IMR-90 (cell line): Measurements from ENCODE around the gene CLEC4A. TPM values are rescaled to one million over a fixed set of nuclear protein-coding genes. Genes with fewer than 3 reads are reported as not detected.

Experiments used
- ATAC-seq: fragments of 200-7000 bp; cut with Tn5 transposase; 2 replicates; pipeline ENCODE4 v1.9.1; 2020; ENCODE audit warnings: low read depth, mild to moderate bottlenecking, moderate library complexity
- BruUV-seq: library from RNA; stranded (reverse); fragments of 400-500 nt; replicated peaks from 2 replicates; lab custom pipeline; 2021; lab: Mats Ljungman, UMichigan
- CTCF ChIA-PET: fragments of 300-600 bp; formaldehyde crosslinking; extraction: SDS; loops from one replicate; lab custom pipeline; 2021; ENCODE audit warnings: antibody characterized with exemption; lab: Yijun Ruan, JAX
- POLR2A ChIA-PET: fragments of 300-600 bp; sonication (Branson Sonifier 250); formaldehyde crosslinking; loops from one replicate; lab custom pipeline; 2022; ENCODE audit warnings: antibody characterized with exemption; ENCODE audit not compliant: unreplicated experiment; lab: Charles Lee
- DNase-seq: peaks from one replicate; pipeline ENCODE4 v3.0.0; 2013
- H2AFZ ChIP-seq: replicated peaks from 2 replicates; pipeline ENCODE3; 2013; ENCODE audit warnings: low read length, mild to moderate bottlenecking; ENCODE audit not compliant: poor library complexity
- H2AK5ac ChIP-seq: 2 replicates; pipeline ENCODE4 v1.6.1; 2013; ENCODE audit warnings: low read depth, low read length, inconsistent platforms
- H2AK9ac ChIP-seq: replicated peaks from 2 replicates; pipeline ENCODE3; 2013; ENCODE audit warnings: mild to moderate bottlenecking, low read depth, low read length, moderate library complexity; ENCODE audit not compliant: poor library complexity
- H2BK120ac ChIP-seq: 2 replicates; pipeline ENCODE4 v1.6.1; 2013; ENCODE audit warnings: low read depth, low read length, inconsistent platforms
- H2BK15ac ChIP-seq: 3 replicates; pipeline ENCODE4 v1.6.1; 2013; ENCODE audit warnings: low read depth, low read length, inconsistent platforms
- H2BK20ac ChIP-seq: 2 replicates; pipeline ENCODE4 v1.6.1; 2013; ENCODE audit warnings: low read depth, mild to moderate bottlenecking, inconsistent platforms, low read length, moderate library complexity
- H2BK5ac ChIP-seq: 2 replicates; pipeline ENCODE4 v1.6.1; 2013; ENCODE audit warnings: mild to moderate bottlenecking, low read depth, low read length, inconsistent platforms; ENCODE audit not compliant: poor library complexity, severe bottlenecking
- H3K14ac ChIP-seq: replicated peaks from 2 replicates; pipeline ENCODE4 v1.6.1; 2013; ENCODE audit warnings: low read depth, low read length, inconsistent platforms
- H3K18ac ChIP-seq: 2 replicates; pipeline ENCODE4 v1.6.1; 2013; ENCODE audit warnings: low read depth, low read length, control low read depth
- H3K23ac ChIP-seq: 2 replicates; pipeline ENCODE4 v1.6.1; 2013; ENCODE audit warnings: low read depth, low read length, inconsistent platforms
- H3K27ac ChIP-seq: 2 replicates; pipeline ENCODE4 v1.5.1; 2013; ENCODE audit warnings: mild to moderate bottlenecking, control low read depth, low read length; ENCODE audit not compliant: insufficient read depth
- H3K27me3 ChIP-seq: 2 replicates; pipeline ENCODE4 v1.6.1; 2013; ENCODE audit warnings: low read length; ENCODE audit not compliant: control insufficient read depth, insufficient read depth
- H3K36me3 ChIP-seq: 2 replicates; pipeline ENCODE4 v1.6.1; 2013; ENCODE audit warnings: low read length, mixed read lengths; ENCODE audit not compliant: control insufficient read depth, insufficient read depth
- H3K4ac ChIP-seq: 2 replicates; pipeline ENCODE4 v1.6.1; 2013; ENCODE audit warnings: low read depth, low read length, inconsistent platforms
- H3K4me1 ChIP-seq: 2 replicates; pipeline ENCODE4 v1.6.1; 2013; ENCODE audit warnings: low read length, mixed read lengths; ENCODE audit not compliant: control insufficient read depth, insufficient read depth
- H3K4me2 ChIP-seq: 2 replicates; pipeline ENCODE4 v1.6.1; 2013; ENCODE audit warnings: low read depth, mild to moderate bottlenecking, control low read depth, low read length, moderate library complexity
- H3K4me3 ChIP-seq: 2 replicates; pipeline ENCODE4 v1.5.1; 2013; ENCODE audit warnings: low read depth, mild to moderate bottlenecking, control low read depth, low read length, moderate library complexity; ENCODE audit not compliant: insufficient read depth
- H3K56ac ChIP-seq: 2 replicates; pipeline ENCODE4 v1.6.1; 2013; ENCODE audit warnings: low read length, inconsistent platforms; ENCODE audit not compliant: insufficient read depth; ENCODE audit errors: extremely low read depth
- H3K79me1 ChIP-seq, 2 experiments: 2 replicates each; pipeline ENCODE4 v1.6.1; 2013; ENCODE audit warnings: low read length in 2 of 2, inconsistent platforms in 1 of 2, low read depth in 1 of 2
- H3K9ac ChIP-seq: 2 replicates; pipeline ENCODE4 v1.6.1; 2013; ENCODE audit warnings: low read depth, low read length, control low read depth
- H3K9me1 ChIP-seq: 2 replicates; pipeline ENCODE4 v1.6.1; 2013; ENCODE audit warnings: low read length, inconsistent platforms; ENCODE audit not compliant: insufficient read depth
- H3K9me3 ChIP-seq: 2 replicates; pipeline ENCODE4 v1.6.1; 2013; ENCODE audit warnings: low read length; ENCODE audit not compliant: control insufficient read depth, insufficient read depth
- H4K20me1 ChIP-seq: 2 replicates; pipeline ENCODE4 v1.6.1; 2013; ENCODE audit warnings: low read length, inconsistent platforms; ENCODE audit not compliant: insufficient read depth
- H4K5ac ChIP-seq: 2 replicates; pipeline ENCODE4 v1.6.1; 2013; ENCODE audit warnings: mild to moderate bottlenecking, low read depth, low read length, control low read depth
- H4K8ac ChIP-seq, 2 experiments: 2 replicates each; pipeline ENCODE4 v1.6.1; 2013; ENCODE audit warnings: low read depth in 2 of 2, low read length in 2 of 2, control low read depth in 1 of 2, inconsistent platforms in 1 of 2
- H4K91ac ChIP-seq: 2 replicates; pipeline ENCODE4 v1.6.1; 2013; ENCODE audit warnings: low read depth, low read length, inconsistent platforms; ENCODE audit not compliant: insufficient read depth
- BHLHE40 ChIP-seq: fragments of 150-350 bp; IDR thresholded peaks from 2 replicates; pipeline ENCODE4 v1.6.1; 2016; ENCODE audit warnings: mild to moderate bottlenecking, low read depth, low read length
- CEBPB ChIP-seq: IDR thresholded peaks from 2 replicates; pipeline ENCODE4 v1.6.1; 2012; ENCODE audit warnings: low read depth, low read length, improper control_type of control experiment
- CHD1 ChIP-seq: IDR thresholded peaks from 2 replicates; pipeline ENCODE4 v1.6.1; 2012; ENCODE audit warnings: low read depth, low read length, improper control_type of control experiment
- FOS ChIP-seq: fragments of 150-350 bp; IDR thresholded peaks from 2 replicates; pipeline ENCODE4 v1.6.1; 2016; ENCODE audit warnings: low read depth, low read length
- MAFK ChIP-seq: IDR thresholded peaks from 2 replicates; pipeline ENCODE4 v1.6.1; 2012; ENCODE audit warnings: low read depth, low read length, improper control_type of control experiment
- MAZ ChIP-seq: IDR thresholded peaks from 2 replicates; pipeline ENCODE4 v1.6.1; 2012; ENCODE audit warnings: low read depth, mild to moderate bottlenecking, low read length, improper control_type of control experiment, moderate library complexity, borderline replicate concordance
- MXI1 ChIP-seq: IDR thresholded peaks from 2 replicates; pipeline ENCODE4 v1.6.1; 2012; ENCODE audit warnings: low read depth, mild to moderate bottlenecking, low read length, moderate library complexity, borderline replicate concordance
- NFE2L2 ChIP-seq: fragments of 150-350 bp; IDR thresholded peaks from 2 replicates; pipeline ENCODE4 v1.6.1; 2016; ENCODE audit warnings: low read depth, mild to moderate bottlenecking, low read length
- POLR2A ChIP-seq: IDR thresholded peaks from 2 replicates; pipeline ENCODE4 v1.6.1; 2012; ENCODE audit warnings: mild to moderate bottlenecking, low read depth, low read length
- RAD21 ChIP-seq: IDR thresholded peaks from 2 replicates; pipeline ENCODE4 v1.6.1; 2012; ENCODE audit warnings: low read length, improper control_type of control experiment
- RCOR1 ChIP-seq: IDR thresholded peaks from 2 replicates; pipeline ENCODE4 v1.6.1; 2012; ENCODE audit warnings: mild to moderate bottlenecking, low read length, improper control_type of control experiment; ENCODE audit not compliant: insufficient replicate concordance
- RFX5 ChIP-seq: IDR thresholded peaks from 2 replicates; pipeline ENCODE4 v1.8.0; 2012; ENCODE audit warnings: low read depth, mild to moderate bottlenecking, low read length, moderate library complexity
- SMC3 ChIP-seq: fragments of 150-350 bp; IDR thresholded peaks from 2 replicates; pipeline ENCODE4 v1.6.1; 2016; ENCODE audit warnings: low read depth, mild to moderate bottlenecking, antibody characterized with exemption, low read length, moderate library complexity
- WGBS, 2 experiments: methylation state at CpG; one replicate each; pipeline versions ENCODE4 v1.1.5 to v1.1.7; 2013; ENCODE audit warnings: missing lambda C conversion rate in 2 of 2; ENCODE audit not compliant: insufficient read length in 1 of 2; ENCODE audit errors: extremely low coverage in 2 of 2; 5-methylcytosine and 5-hydroxymethylcytosine counted together
- dilution Hi-C: fragments of 300-500 bp; cut with HindIII; formaldehyde crosslinking; loops from one replicate; pipeline ENCODE4 v1.14.3; 2018; ENCODE audit warnings: low sequenced_read_pairs; ENCODE audit not compliant: unreplicated experiment
- in situ Hi-C: fragments of 300-500 bp; cut with MboI; formaldehyde crosslinking; loops from 3 replicates; pipeline ENCODE4 v1.14.3; 2019; ENCODE audit warnings: low sequenced_read_pairs, inconsistent platforms, mixed read lengths
- intact Hi-C: fragments of 100-400 bp; cut with micrococcal nuclease; formaldehyde crosslinking; loops from 2 replicates; pipeline ENCODE4 v1.10.0; 2022
- polyA plus RNA-seq, 3 experiments: library from polyadenylated mRNA; depleted of rRNA; stranded (reverse); fragments of >200 nt; gene quantifications; 2 replicates each; pipeline ENCODE4 v1.2.3, GENCODE V29; 2012; ENCODE audit warnings: low replicate concordance in 1 of 3
- total RNA-seq: library from RNA; depleted of rRNA; stranded (reverse); fragments of >200 nt; gene quantifications from 2 replicates; pipeline ENCODE4 v1.2.3, GENCODE V29; 2012
- TF ChIP-seq, protein P1 (sequence below): fragments of 150-350 bp; IDR thresholded peaks from 2 replicates; pipeline ENCODE4 v1.6.1; 2016; ENCODE audit warnings: low read depth, mild to moderate bottlenecking, low read length, moderate library complexity, borderline replicate concordance
- TF ChIP-seq, protein P2 (sequence below): conservative IDR thresholded peaks from 2 replicates; pipeline ENCODE4 v1.5.1; 2012; ENCODE audit warnings: mild to moderate bottlenecking, low read depth, low read length, improper control_type of control experiment
- TF ChIP-seq, protein P3 (sequence below): fragments of 150-350 bp; IDR thresholded peaks from 2 replicates; pipeline ENCODE4 v1.6.1; 2017; ENCODE audit warnings: mild to moderate bottlenecking, antibody characterized with exemption, low read length, low read depth

CLEC4A gene
- total and polyA plus RNA-seq, 2 of the 4 experiments (the other 2 are of a cell fraction): 0.29 TPM; not detected in 1

DNA sequence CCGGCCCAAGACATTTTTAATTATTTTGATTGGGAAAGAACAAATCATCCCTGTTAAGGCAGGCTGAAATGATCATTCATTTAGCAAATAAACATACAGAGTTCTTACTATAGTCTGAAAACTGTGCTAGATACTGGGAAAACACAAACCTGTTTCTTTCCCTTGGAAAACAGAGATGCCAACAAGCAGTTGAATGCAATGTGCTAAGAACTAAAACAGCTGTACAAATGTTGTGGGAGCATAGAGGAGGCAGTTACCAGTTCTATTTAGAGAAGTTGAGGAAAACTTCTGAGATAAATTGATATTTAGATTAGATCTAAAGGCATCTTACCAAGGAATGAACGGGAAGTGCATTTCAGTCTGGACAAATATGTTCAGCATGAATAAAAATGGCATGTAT, 44.5 kb upstream of the CLEC4A start:
- H4K91ac ChIP-seq: no peak overlapping the region
- no peak overlapping the region for H3K56ac ChIP-seq
- H3K9me3 ChIP-seq: no peaks in the 10 kb centered on the region
- TF ChIP-seq POLR2A: no peak
- no peak for TF ChIP-seq RFX5
- TF ChIP-seq CEBPB: no peak
- TF ChIP-seq, protein P1, sequence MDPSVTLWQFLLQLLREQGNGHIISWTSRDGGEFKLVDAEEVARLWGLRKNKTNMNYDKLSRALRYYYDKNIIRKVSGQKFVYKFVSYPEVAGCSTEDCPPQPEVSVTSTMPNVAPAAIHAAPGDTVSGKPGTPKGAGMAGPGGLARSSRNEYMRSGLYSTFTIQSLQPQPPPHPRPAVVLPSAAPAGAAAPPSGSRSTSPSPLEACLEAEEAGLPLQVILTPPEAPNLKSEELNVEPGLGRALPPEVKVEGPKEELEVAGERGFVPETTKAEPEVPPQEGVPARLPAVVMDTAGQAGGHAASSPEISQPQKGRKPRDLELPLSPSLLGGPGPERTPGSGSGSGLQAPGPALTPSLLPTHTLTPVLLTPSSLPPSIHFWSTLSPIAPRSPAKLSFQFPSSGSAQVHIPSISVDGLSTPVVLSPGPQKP: no peak
- TF ChIP-seq MAFK: no peak
- TF ChIP-seq FOS: no peak
- no peak for TF ChIP-seq MXI1
- TF ChIP-seq SMC3: no peak
- TF ChIP-seq MAZ: no peak
- no peak for TF ChIP-seq CHD1
- no peak for TF ChIP-seq BHLHE40
- TF ChIP-seq, protein P2, sequence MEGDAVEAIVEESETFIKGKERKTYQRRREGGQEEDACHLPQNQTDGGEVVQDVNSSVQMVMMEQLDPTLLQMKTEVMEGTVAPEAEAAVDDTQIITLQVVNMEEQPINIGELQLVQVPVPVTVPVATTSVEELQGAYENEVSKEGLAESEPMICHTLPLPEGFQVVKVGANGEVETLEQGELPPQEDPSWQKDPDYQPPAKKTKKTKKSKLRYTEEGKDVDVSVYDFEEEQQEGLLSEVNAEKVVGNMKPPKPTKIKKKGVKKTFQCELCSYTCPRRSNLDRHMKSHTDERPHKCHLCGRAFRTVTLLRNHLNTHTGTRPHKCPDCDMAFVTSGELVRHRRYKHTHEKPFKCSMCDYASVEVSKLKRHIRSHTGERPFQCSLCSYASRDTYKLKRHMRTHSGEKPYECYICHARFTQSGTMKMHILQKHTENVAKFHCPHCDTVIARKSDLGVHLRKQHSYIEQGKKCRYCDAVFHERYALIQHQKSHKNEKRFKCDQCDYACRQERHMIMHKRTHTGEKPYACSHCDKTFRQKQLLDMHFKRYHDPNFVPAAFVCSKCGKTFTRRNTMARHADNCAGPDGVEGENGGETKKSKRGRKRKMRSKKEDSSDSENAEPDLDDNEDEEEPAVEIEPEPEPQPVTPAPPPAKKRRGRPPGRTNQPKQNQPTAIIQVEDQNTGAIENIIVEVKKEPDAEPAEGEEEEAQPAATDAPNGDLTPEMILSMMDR: no peak
- no peak for TF ChIP-seq NFE2L2
- TF ChIP-seq RCOR1: no peak
- TF ChIP-seq, protein P3, sequence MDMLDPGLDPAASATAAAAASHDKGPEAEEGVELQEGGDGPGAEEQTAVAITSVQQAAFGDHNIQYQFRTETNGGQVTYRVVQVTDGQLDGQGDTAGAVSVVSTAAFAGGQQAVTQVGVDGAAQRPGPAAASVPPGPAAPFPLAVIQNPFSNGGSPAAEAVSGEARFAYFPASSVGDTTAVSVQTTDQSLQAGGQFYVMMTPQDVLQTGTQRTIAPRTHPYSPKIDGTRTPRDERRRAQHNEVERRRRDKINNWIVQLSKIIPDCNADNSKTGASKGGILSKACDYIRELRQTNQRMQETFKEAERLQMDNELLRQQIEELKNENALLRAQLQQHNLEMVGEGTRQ: no peak
- TF ChIP-seq RAD21: no peak
- no peaks in the 10 kb centered on the region; the same call in 1 of the 2 replicates for H3K9me1 ChIP-seq
- no peaks in the 10 kb centered on the region for H3K36me3 ChIP-seq
- H3K27me3 ChIP-seq: no peaks in the 10 kb centered on the region
- no peak overlapping the region for H3K4me3 ChIP-seq
- H3K4me1 ChIP-seq: peaks cover 4% of the 10 kb centered on the region
- no peak overlapping the region for H3K27ac ChIP-seq
- H3K14ac ChIP-seq: no peak overlapping the region
- H3K18ac ChIP-seq: no peak overlapping the region
- H2BK5ac ChIP-seq: no peak overlapping the region
- H3K4me2 ChIP-seq: no peak overlapping the region
- ATAC-seq (no peak), DNase-seq (no peak)
- ChIA-PET POLR2A (interaction anchor here (0.5 to 0.6 kb wide), 2 partner anchors 105 to 1887 kb away, joined by 5 to 6 read pairs; no protein-coding TSS in a partner anchor), CTCF (interaction anchor here (0.7 to 2.9 kb wide), 8 partner anchors 9 to 889 kb away, joined by 3 to 30 read pairs (median 4); partner anchors contain the start of genes C3AR1 and PEX5)
- in situ Hi-C loops (loop anchor here (5.0 kb wide), 1 partner anchor 37 kb away; no protein-coding TSS in a partner anchor), intact Hi-C loops (loop anchor here (1.0 to 5.0 kb wide), 5 partner anchors 33 to 246 kb away; no protein-coding TSS in a partner anchor), dilution Hi-C loops (no loop called here)
- H4K5ac ChIP-seq: no peak overlapping the region
- H2AK5ac ChIP-seq: no peak overlapping the region
- H4K8ac ChIP-seq: no peak overlapping the region
- WGBS, 2 experiments: 70% methylated on average over 1 of the region's 2 CpGs; no CpG with 5 or more reads in 1 of the 2 experiments
- H2BK120ac ChIP-seq: no peak overlapping the region
- H2BK15ac ChIP-seq: no peak overlapping the region
- no peaks in the 10 kb centered on the region for H4K20me1 ChIP-seq
- H2BK20ac ChIP-seq: no peak overlapping the region
- no peak overlapping the region for H3K4ac ChIP-seq
- no TSS peak for BruUV-seq
- H3K79me1 ChIP-seq: peaks cover 12 to 25% of the 10 kb centered on the region in 2 experiments; a peak in 3 of 4 replicates
- no peak overlapping the region for H2AK9ac ChIP-seq
- H3K23ac ChIP-seq: no peak overlapping the region
- no peak overlapping the region for H3K9ac ChIP-seq
- no peak overlapping the region for H2AFZ ChIP-seq
